Measurements from ENCODE around the gene LYPLA2. TPM values are rescaled to one million over a fixed set of nuclear protein-coding genes. Genes with fewer than 3 reads are reported as not detected.

Gene LYPLA2
- total and polyA plus RNA-seq, 2 of the 8 experiments (the other 6 are each of a cell fraction or from before 2014, with no cell fraction given) = 138 to 211 TPM

GRCh38 chr1:23793861-23794731, 3.2 kb downstream of the LYPLA2 start:
- Histone ChIP-seq H3K18ac (ENCODE audit: extremely low read depth, low read length) (no peak overlapping the region), H3K23ac (ENCODE audit: insufficient read length) (no peak overlapping the region), H3K9ac (replicated peaks in 1 of 4; ENCODE audit: extremely low read depth in 1 of 4, low read depth in 3 of 4, low read length in 3 of 4) (no peak overlapping the region), H4K8ac (ENCODE audit: extremely low read depth, insufficient read depth, low read length) (no peak overlapping the region), H2BK12ac (ENCODE audit: low read depth, low read length) (no peak overlapping the region), H3K27me3 (replicated peaks in 1 of 4; ENCODE audit: control insufficient read depth in 3 of 4, extremely low read depth in 1 of 4, insufficient read depth in 3 of 4, low read length in 3 of 4) (no peaks in the 10 kb centered on the region), H3K4me3 (ENCODE audit: extremely low read depth in 1 of 4, insufficient read depth in 2 of 4, low read depth in 3 of 4, low read length in 4 of 4) (no peak overlapping the region), H2BK20ac (ENCODE audit: low read length) (no peak overlapping the region), H3K14ac (ENCODE audit: insufficient read length) (no peak overlapping the region), H3K36me3 (ENCODE audit: control insufficient read depth in 2 of 4, insufficient read depth in 4 of 4, low read length in 3 of 4) (peaks cover 6 to 31% (median 22%) of the 10 kb centered on the region in 4 experiments; a peak in 6 of 8 replicates), H3K9me3 (ENCODE audit: insufficient read depth in 2 of 2, low read depth in 1 of 2, low read length in 1 of 2) (no peaks in the 10 kb centered on the region), H3K79me1 (ENCODE audit: low read depth, low read length) (peaks cover 10% of the 10 kb centered on the region; the same call in 1 of the 2 replicates), H4K20me1 (replicated peaks in 1 of 2; ENCODE audit: control insufficient read depth in 1 of 2, insufficient read depth in 2 of 2, low read length in 2 of 2) (peaks cover 7 to 12% of the 10 kb centered on the region in 2 experiments), H3K79me2 (ENCODE audit: control insufficient read depth in 1 of 2, insufficient read depth in 2 of 2, low read length in 2 of 2) (peaks cover 4 to 21% of the 10 kb centered on the region in 2 experiments; a peak in 3 of 4 replicates), H2AFZ (ENCODE audit: low read length) (no peak overlapping the region), H3K4ac (replicated peaks; ENCODE audit: insufficient read length, low read depth, low read length) (no peak overlapping the region), H2AK5ac (ENCODE audit: low read depth, low read length) (no peak overlapping the region), H3K23me2 (ENCODE audit: low read depth, low read length) (peaks cover 10% of the 10 kb centered on the region), H2BK5ac (ENCODE audit: low read depth, low read length) (no peak overlapping the region), H3K27ac (ENCODE audit: low read depth, low read length) (no peak overlapping the region), H2BK15ac (ENCODE audit: low read length) (no peak overlapping the region), H3K4me2 (ENCODE audit: insufficient read depth in 1 of 2, low read depth in 2 of 2, low read length in 2 of 2) (no peak overlapping the region), H3K56ac (replicated peaks; ENCODE audit: insufficient read length, low read depth, low read length) (no peak overlapping the region), H4K91ac (replicated peaks; ENCODE audit: insufficient read length, low read length) (no peak overlapping the region), H3K4me1 (replicated peaks in 1 of 4; ENCODE audit: control insufficient read depth in 3 of 4, insufficient read depth in 4 of 4, low read length in 3 of 4) (peaks cover 0 to 14% (median 9%) of the 10 kb centered on the region in 4 experiments; a peak in 6 of 7 replicates), H2BK120ac (replicated peaks; ENCODE audit: low read depth, low read length) (no peak overlapping the region), H4K5ac (ENCODE audit: insufficient read length, low read depth, low read length) (no peak overlapping the region)
- 83% methylated on average over 13 of the region's 21 CpGs; no CpG with 5 or more reads in 1 of the 2 experiments for WGBS, 2 experiments (ENCODE audit: extremely low coverage in 1 of 2, insufficient coverage in 1 of 2, insufficient read length in 1 of 2, insufficient replicate concordance in 2 of 2, low coverage in 1 of 2, low lambda C conversion rate in 2 of 2, missing lambda C conversion rate in 1 of 2)
- DNase-seq (ENCODE audit: low read depth in 1 of 2, low spot score in 2 of 2) (no peak), FAIRE-seq (no peak)
- ChIA-PET CTCF (ENCODE audit: partially characterized antibody) (interaction anchor here (0.8 to 4.6 kb wide), 5 partner anchors 11 to 123 kb away, joined by 3 to 26 read pairs (median 5); no protein-coding TSS in a partner anchor), POLR2A (ENCODE audit: partially characterized antibody) (interaction anchor here (0.7 to 16.2 kb wide), 6 partner anchors 8 to 235 kb away, joined by 3 to 192 read pairs (median 4); partner anchors contain the start of genes ELOA, ID3 and PITHD1)
- no peak for TF ChIP-seq NANOG (IDR thresholded peaks at IDR 0.05; ENCODE audit: insufficient read depth, low read depth, low read length, poor library complexity, severe bottlenecking)

Measured in H1 (cell line).